Activated CD4-positive, alpha-beta T cell treated with anti-CD3 and anti-CD28 coated beads for 24 hours (primary cell): ENCODE data around the gene DAP.
"Not testable (repeated sequence)": the region's sequence is repeated elsewhere in the genome, so short reads cannot be mapped to it uniquely, and the experiment has no call there.

Experiments used
- DNase-seq, 2 donors: peaks; one replicate each; pipeline ENCODE4 v3.0.0-alpha.2; 2020; ENCODE audit warnings: low read depth in 2 of 2

DAP gene

GRCh38 chr5:10632110-10632761, 128.8 kb downstream of the DAP start:
- DNase-seq = peak in 1 of 2 donors; percentile 47

- DNase-seq = no peak
Measured at GRCh38 chr5:10631316-10631996, 129.6 kb downstream of the DAP start.

- DNase-seq = not testable (repeated sequence)
Measured at GRCh38 chr5:10630744-10631143, 130.3 kb downstream of the DAP start.

GRCh38 chr5:10630126-10630525, 130.9 kb downstream of the DAP start:
- DNase-seq = no peak

GRCh38 chr5:10629682-10630081, 131.4 kb downstream of the DAP start:
- DNase-seq = no peak
